Keratinocyte (primary cell): Measurements from ENCODE around the gene HTRA3.

Experiments used
- EZH2 ChIP-seq: IDR thresholded peaks from one replicate; pipeline ENCODE4 v1.6.1; 2012; ENCODE audit warnings: inconsistent platforms, mild to moderate bottlenecking, low read length, moderate library complexity
- TF ChIP-seq, protein P1 (sequence below), 3 experiments: IDR thresholded peaks in 1 of 3; conservative IDR thresholded peaks in 1 of 3; optimal IDR thresholded peaks in 1 of 3; 2 replicates in 2 of 3; 3 replicates in 1 of 3; pipeline versions ENCODE3 to v1.5.1; 2011; ENCODE audit warnings: low read length in 3 of 3, mild to moderate bottlenecking in 3 of 3, moderate library complexity in 2 of 3, control low read depth in 1 of 3, inconsistent platforms in 1 of 3; ENCODE audit not compliant: insufficient read depth in 2 of 3; ENCODE audit errors: extremely low read depth in 1 of 3

GRCh38 chr4:8297141-8297601, 27.6 kb downstream of the HTRA3 start:
- TF ChIP-seq, protein P1, sequence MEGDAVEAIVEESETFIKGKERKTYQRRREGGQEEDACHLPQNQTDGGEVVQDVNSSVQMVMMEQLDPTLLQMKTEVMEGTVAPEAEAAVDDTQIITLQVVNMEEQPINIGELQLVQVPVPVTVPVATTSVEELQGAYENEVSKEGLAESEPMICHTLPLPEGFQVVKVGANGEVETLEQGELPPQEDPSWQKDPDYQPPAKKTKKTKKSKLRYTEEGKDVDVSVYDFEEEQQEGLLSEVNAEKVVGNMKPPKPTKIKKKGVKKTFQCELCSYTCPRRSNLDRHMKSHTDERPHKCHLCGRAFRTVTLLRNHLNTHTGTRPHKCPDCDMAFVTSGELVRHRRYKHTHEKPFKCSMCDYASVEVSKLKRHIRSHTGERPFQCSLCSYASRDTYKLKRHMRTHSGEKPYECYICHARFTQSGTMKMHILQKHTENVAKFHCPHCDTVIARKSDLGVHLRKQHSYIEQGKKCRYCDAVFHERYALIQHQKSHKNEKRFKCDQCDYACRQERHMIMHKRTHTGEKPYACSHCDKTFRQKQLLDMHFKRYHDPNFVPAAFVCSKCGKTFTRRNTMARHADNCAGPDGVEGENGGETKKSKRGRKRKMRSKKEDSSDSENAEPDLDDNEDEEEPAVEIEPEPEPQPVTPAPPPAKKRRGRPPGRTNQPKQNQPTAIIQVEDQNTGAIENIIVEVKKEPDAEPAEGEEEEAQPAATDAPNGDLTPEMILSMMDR (optimal IDR thresholded peaks at IDR 0.05 in 1 of 3, IDR thresholded peaks at IDR 0.05 in 1 of 3, conservative IDR thresholded peaks at IDR 0.05 in 1 of 3; ENCODE audit: extremely low read depth in 1 of 3, insufficient read depth in 2 of 3, low read length in 3 of 3), result no peak
- TF ChIP-seq EZH2, result no peak
